Psoas muscle (tissue), 8 donors: ENCODE measurements around the gene LMO7. TPM values are rescaled to one million over a fixed set of nuclear protein-coding genes. Genes with fewer than 3 reads are reported as not detected.
A peak's percentile ranks its signal among the peaks of the same experiment; 100 is the strongest.

Source experiments
- ATAC-seq, 4 donors: fragments of 200-7000 bp; cut with Tn5 transposase; one replicate each; pipeline ENCODE4 v1.9.1; 2020; ENCODE audit warnings: moderate library complexity in 3 of 4, mild to moderate bottlenecking in 2 of 4
- DNase-seq, 2 donors: peaks; one replicate each; pipeline ENCODE4 v3.0.0-alpha.2; 2020
- H3K27ac ChIP-seq: fragments of 200-600 bp; one replicate; pipeline ENCODE4 v1.8.0; 2022
- H3K27me3 ChIP-seq, 3 donors: fragments of 200-600 bp in 1 of 3; one replicate each; pipeline versions ENCODE4 v1.6.1 to v1.8.0; 2013 to 2022; ENCODE audit warnings: low read length in 2 of 3, mild to moderate bottlenecking in 2 of 3, moderate library complexity in 1 of 3; ENCODE audit not compliant: insufficient read depth in 3 of 3
- H3K36me3 ChIP-seq, 2 donors: fragments of 200-600 bp in 1 of 2; one replicate each; pipeline versions ENCODE4 v1.6.1 to v1.8.0; 2013 to 2022; ENCODE audit warnings: low read depth in 1 of 2, mild to moderate bottlenecking in 1 of 2, moderate library complexity in 1 of 2; ENCODE audit not compliant: insufficient read depth in 1 of 2
- H3K4me1 ChIP-seq: fragments of 200-600 bp; one replicate; pipeline ENCODE4 v1.8.0; 2022
- H3K4me3 ChIP-seq: fragments of 200-600 bp; one replicate; pipeline ENCODE4 v1.8.0; 2022; ENCODE audit warnings: mild to moderate bottlenecking
- H3K9me3 ChIP-seq: fragments of 200-600 bp; one replicate; pipeline ENCODE4 v1.8.0; 2022
- CTCF ChIP-seq: fragments of 200-600 bp; IDR thresholded peaks from one replicate; pipeline ENCODE4 v1.8.0; 2022; ENCODE audit warnings: antibody characterized with exemption
- WGBS, 3 donors: extraction: QIAGEN DNeasy Blood & Tissue Kit; methylation state at CpG; one replicate each; pipeline versions ENCODE4 v1.1.6 to v1.1.7; 2013; 5-methylcytosine and 5-hydroxymethylcytosine counted together
- intact Hi-C, 2 donors: fragments of 100-400 bp; cut with DNase I; formaldehyde crosslinking; loops; one replicate each; pipeline versions ENCODE4 v1.11.0 to v1.14.2; 2022
- polyA plus RNA-seq, 3 donors: library from polyadenylated mRNA; stranded (reverse); fragments of 200-250 nt; gene quantifications; one replicate each; pipeline ENCODE4 v1.2.3, GENCODE V29; 2013
- total RNA-seq, 4 donors: library from RNA; stranded (reverse); fragmentation: NEBNext Ultra II Directional in 2 of 4; extraction: Animal tissue kit (Norgen Biotek cat#: 25700) in 2 of 4; gene quantifications; one replicate each; pipeline versions ENCODE4 v1.2.1 to v1.2.4, GENCODE V29; 2021 to 2023
- donor health status: healthy with polysubstance abuse.
- donor health status: DM: no; HTN: no; CAD: no; lungs with moderate emphysema.
- donor health status: Bipolar disorder and iron deficiency.
- donor health status: healthy.
- donor health status: DM: yes; HTN: yes; CAD: no.
- donor health status: DM: no; HTN: no; CAD: no.
- donor health status: DM: no; HTN: no; CAD: no.
- donor health status: DM: yes; HTN: yes; CAD: no.

The LMO7 gene
- total and polyA plus RNA-seq, 7 donors: 15.3 to 271 (median 97.9) TPM

- DNase-seq: no peak
- Histone ChIP-seq H3K4me3 (no peak overlapping the region), H3K27me3 (no peaks in the 10 kb centered on the region), H3K9me3 (no peaks in the 10 kb centered on the region), H3K4me1 (peaks cover 19% of the 10 kb centered on the region), H3K27ac (peak overlapping the region; percentile 62), H3K36me3 (peaks cover 5 to 92% of the 10 kb centered on the region in 2 donors)
- 60 to 83% (median 67%) methylated on average over 1 of the region's 1 CpG for WGBS, 3 donors
- ATAC-seq: peak in 2 of 4 donors; percentile 12 to 16
- intact Hi-C loops: loop anchor here in 1 of 2 donors (5.0 kb wide), 2 partner anchors 41 to 106 kb away; no protein-coding TSS in a partner anchor
- no peak for TF ChIP-seq CTCF
Observed at GRCh38 chr13:75803164-75803611, 167.1 kb downstream of the LMO7 start.

GRCh38 chr13:75804054-75804453 lies 167.9 kb downstream of the LMO7 start:
- Histone ChIP-seq H3K27ac (peak overlapping the region; percentile 62), H3K27me3 (no peaks in the 10 kb centered on the region), H3K36me3 (peaks cover 2 to 89% of the 10 kb centered on the region in 2 donors), H3K9me3 (no peaks in the 10 kb centered on the region), H3K4me3 (no peak overlapping the region), H3K4me1 (peaks cover 19% of the 10 kb centered on the region)
- DNase-seq (no peak), ATAC-seq (peak in 3 of 4 donors; percentile 57 to 78 (median 62))
- intact Hi-C loops: loop anchor here in 1 of 2 donors (5.0 kb wide), 2 partner anchors 42 to 107 kb away; no protein-coding TSS in a partner anchor
- WGBS, 3 donors: 83 to 87% (median 86%) methylated on average over 10 of the region's 10 CpGs
- no peak for TF ChIP-seq CTCF

GRCh38 chr13:75804605-75805004 lies 168.5 kb downstream of the LMO7 start:
- no peak overlapping the region for H3K4me3 ChIP-seq
- ATAC-seq (no peak), DNase-seq (no peak)
- H3K27me3 ChIP-seq: no peaks in the 10 kb centered on the region
- H3K36me3 ChIP-seq: peaks cover 2 to 86% of the 10 kb centered on the region in 2 donors
- no peaks in the 10 kb centered on the region for H3K9me3 ChIP-seq
- H3K27ac ChIP-seq: peak overlapping the region; percentile 62
- intact Hi-C loops: loop anchor here in 1 of 2 donors (5.0 kb wide), 2 partner anchors 42 to 107 kb away; no protein-coding TSS in a partner anchor
- TF ChIP-seq CTCF: no peak
- WGBS, 3 donors: 90 to 97% (median 97%) methylated on average over 4 of the region's 4 CpGs
- H3K4me1 ChIP-seq: peaks cover 19% of the 10 kb centered on the region

GRCh38 chr13:75806117-75806516 lies 170.0 kb downstream of the LMO7 start:
- Histone ChIP-seq H3K9me3 (no peaks in the 10 kb centered on the region), H3K27ac (no peak overlapping the region), H3K4me1 (peaks cover 19% of the 10 kb centered on the region), H3K27me3 (no peaks in the 10 kb centered on the region), H3K36me3 (peaks cover 2 to 82% of the 10 kb centered on the region in 2 donors), H3K4me3 (no peak overlapping the region)
- no peak for TF ChIP-seq CTCF
- WGBS, 3 donors: 79 to 87% (median 86%) methylated on average over 7 of the region's 7 CpGs
- DNase-seq: peak in 1 of 2 donors; percentile 43
- intact Hi-C loops: no loop called here
- peak in 2 of 4 donors; percentile 51 to 59 for ATAC-seq

- Histone ChIP-seq H3K36me3 (peaks cover 0 to 32% of the 10 kb centered on the region in 2 donors), H3K9me3 (no peaks in the 10 kb centered on the region), H3K27ac (peak overlapping the region; percentile 1), H3K4me3 (no peak overlapping the region), H3K4me1 (peaks cover 33% of the 10 kb centered on the region), H3K27me3 (no peaks in the 10 kb centered on the region)
- TF ChIP-seq CTCF: no peak
- intact Hi-C loops: loop anchor here in 1 of 2 donors (5.0 kb wide), 1 partner anchor 114 kb away; no protein-coding TSS in a partner anchor
- ATAC-seq (no peak), DNase-seq (no peak)
- WGBS, 3 donors: 32 to 57% (median 36%) methylated on average over 5 of the region's 5 CpGs
Observed at GRCh38 chr13:75811361-75811760, 175.2 kb downstream of the LMO7 start.
